GM21723 (cell line): ENCODE data around the gene LAMTOR2.
"Not testable (repeated sequence)": the region's sequence is repeated elsewhere in the genome, so short reads cannot be mapped to it uniquely, and the experiment has no call there.

Experiments
- ATAC-seq: cut with Tn5 transposase; IDR thresholded peaks from one replicate; pipeline ENCODE4 v1.9.1; 2021; ENCODE audit warnings: mild to moderate bottlenecking, moderate library complexity; ENCODE audit not compliant: unreplicated experiment

LAMTOR2 gene

GRCh38 chr1:156054500-156055280 lies at the start of gene LAMTOR2:
Gene LAMTOR2 (plus strand): TSS chr1:156054782. CDS start chr1:156054890, 108 bp downstream.
- peak; percentile 77 for ATAC-seq

- ATAC-seq, result no peak
Observed at GRCh38 chr1:156004843-156005584, 49.6 kb upstream of the LAMTOR2 start.

- ATAC-seq, result no peak
Observed at GRCh38 chr1:156006666-156007376, 47.8 kb upstream of the LAMTOR2 start.

- no peak for ATAC-seq
Observed at GRCh38 chr1:156009404-156009803, 45.2 kb upstream of the LAMTOR2 start.

GRCh38 chr1:156012051-156012817 lies 42.3 kb upstream of the LAMTOR2 start:
- peak; percentile 82 for ATAC-seq

- no peak for ATAC-seq
Observed at GRCh38 chr1:156014829-156015228, 39.8 kb upstream of the LAMTOR2 start.

- no peak for ATAC-seq
Observed at GRCh38 chr1:156019946-156020292, 34.7 kb upstream of the LAMTOR2 start.

- ATAC-seq, result peak; percentile 99
Observed at GRCh38 chr1:156020293-156021092, 34.1 kb upstream of the LAMTOR2 start, which contains the start of gene SSR2. Gene SSR2 (minus strand): TSS chr1:156020951. CDS start chr1:156020167, 784 bp downstream.

- ATAC-seq, result no peak
Observed at GRCh38 chr1:156021093-156021428, 33.5 kb upstream of the LAMTOR2 start.

GRCh38 chr1:156021954-156022353 lies 32.6 kb upstream of the LAMTOR2 start:
- ATAC-seq, result no peak

- no peak for ATAC-seq
Observed at GRCh38 chr1:156024801-156025200, 29.8 kb upstream of the LAMTOR2 start.

- ATAC-seq, result no peak
Observed at GRCh38 chr1:156025876-156026275, 28.7 kb upstream of the LAMTOR2 start.

- ATAC-seq, result no peak
Observed at GRCh38 chr1:156026588-156026987, 28.0 kb upstream of the LAMTOR2 start.

GRCh38 chr1:156033011-156033410 lies 21.6 kb upstream of the LAMTOR2 start:
- ATAC-seq, result no peak

- ATAC-seq, result not testable (repeated sequence)
Observed at GRCh38 chr1:156034991-156035390, 19.6 kb upstream of the LAMTOR2 start.

GRCh38 chr1:156042828-156043227 lies 11.8 kb upstream of the LAMTOR2 start:
- ATAC-seq, result no peak

GRCh38 chr1:156045076-156045475 lies 9.5 kb upstream of the LAMTOR2 start:
- ATAC-seq, result no peak

GRCh38 chr1:156048663-156049258 lies 5.8 kb upstream of the LAMTOR2 start:
- no peak for ATAC-seq

GRCh38 chr1:156050376-156050775 lies 4.2 kb upstream of the LAMTOR2 start:
- no peak for ATAC-seq
